WTC11 (cell line): Measurements from ENCODE around the gene TFB1M. TPM values are rescaled to one million over a fixed set of nuclear protein-coding genes. Genes with fewer than 3 reads are reported as not detected.

ENCODE experiments used
- ATAC-seq: fragments of 200-7000 bp; cut with Tn5 transposase; 2 replicates; pipeline ENCODE4 v1.10.0; 2021; ENCODE audit warnings: mild to moderate bottlenecking, moderate library complexity
- CTCF ChIA-PET: fragments of 300-600 bp; sonication (Branson Sonifier 250); formaldehyde crosslinking; loops from one replicate; lab custom pipeline; 2021; ENCODE audit warnings: antibody characterized with exemption; lab: Charles Lee
- POLR2A ChIA-PET: fragments of 350-600 bp; sonication (Branson Sonifier 250); formaldehyde crosslinking; loops from one replicate; lab custom pipeline; 2021; ENCODE audit warnings: antibody characterized with exemption; lab: Charles Lee
- DNase-seq: peaks from one replicate; pipeline ENCODE4 v3.0.0; 2021; ENCODE audit warnings: low spot score
- H3K27ac Mint-ChIP-seq: 2 replicates; pipeline ENCODE4 v1.8.0; 2021; ENCODE audit warnings: mixed read lengths
- H3K27me3 Mint-ChIP-seq: 2 replicates; pipeline ENCODE4 v1.8.0; 2021; ENCODE audit warnings: low read depth, mild to moderate bottlenecking, moderate library complexity, mixed read lengths
- H3K36me3 Mint-ChIP-seq: 2 replicates; pipeline ENCODE4 v1.8.0; 2021; ENCODE audit warnings: mixed read lengths
- H3K4me1 Mint-ChIP-seq: 2 replicates; pipeline ENCODE4 v1.8.0; 2022; ENCODE audit warnings: mixed read lengths
- H3K4me3 Mint-ChIP-seq: 2 replicates; pipeline ENCODE4 v1.8.0; 2021; ENCODE audit warnings: mild to moderate bottlenecking, moderate library complexity, mixed read lengths
- H3K9me3 Mint-ChIP-seq: 2 replicates; pipeline ENCODE4 v1.8.0; 2021; ENCODE audit warnings: mixed read lengths
- AFF4 ChIP-seq: sonication (generic); formaldehyde crosslinking; IDR thresholded peaks from 2 replicates; pipeline ENCODE4 v1.8.1; 2023; ENCODE audit warnings: mild to moderate bottlenecking, missing genetic modification reagents, borderline replicate concordance
- CDX4 ChIP-seq: fragments of 250-450 bp; sonication (Bioruptor Pico); IDR thresholded peaks from 2 replicates; pipeline ENCODE4 v1.9.0; 2021; ENCODE audit warnings: moderate library complexity, mild to moderate bottlenecking, inconsistent platforms, borderline replicate concordance
- E2F1 ChIP-seq: sonication (generic); formaldehyde crosslinking; IDR thresholded peaks from 2 replicates; pipeline ENCODE4 v1.8.0; 2022; ENCODE audit warnings: mild to moderate bottlenecking, missing genetic modification reagents
- E2F4 ChIP-seq: sonication (generic); formaldehyde crosslinking; IDR thresholded peaks from 2 replicates; pipeline ENCODE4 v1.8.1; 2022; ENCODE audit warnings: low read depth, mild to moderate bottlenecking, moderate library complexity, missing genetic modification reagents, borderline replicate concordance
- ELF4 ChIP-seq: sonication (generic); formaldehyde crosslinking; IDR thresholded peaks from 2 replicates; pipeline ENCODE4 v1.8.1; 2022; ENCODE audit warnings: low read depth, mild to moderate bottlenecking, moderate library complexity, missing genetic modification reagents
- ESRRA ChIP-seq: sonication (generic); formaldehyde crosslinking; IDR thresholded peaks from 2 replicates; pipeline ENCODE4 v1.8.1; 2022; ENCODE audit warnings: mild to moderate bottlenecking, missing genetic modification reagents, borderline replicate concordance
- FOXJ3 ChIP-seq: sonication (generic); formaldehyde crosslinking; IDR thresholded peaks from 2 replicates; pipeline ENCODE4 v1.9.0; 2021; ENCODE audit warnings: missing genetic modification reagents, mild to moderate bottlenecking, borderline replicate concordance
- GTF2I ChIP-seq: fragments of 250-450 bp; sonication (Bioruptor Pico); conservative IDR thresholded peaks from 2 replicates; pipeline ENCODE4 v1.4.0; 2021; ENCODE audit warnings: mild to moderate bottlenecking
- HMGA2 ChIP-seq: fragments of 250-450 bp; sonication (Bioruptor Pico); IDR thresholded peaks from 2 replicates; pipeline ENCODE4 v1.4.0; 2021; ENCODE audit warnings: mild to moderate bottlenecking, moderate library complexity
- JAZF1 ChIP-seq: fragments of 250-450 bp; sonication (Bioruptor Pico); IDR thresholded peaks from 2 replicates; pipeline ENCODE4 v1.9.0; 2021; ENCODE audit warnings: moderate library complexity, mild to moderate bottlenecking, inconsistent platforms
- PREB ChIP-seq: sonication (generic); formaldehyde crosslinking; IDR thresholded peaks from 2 replicates; pipeline ENCODE4 v1.8.1; 2022; ENCODE audit warnings: mild to moderate bottlenecking, missing genetic modification reagents, moderate library complexity, borderline replicate concordance
- SMAD3 ChIP-seq: sonication (generic); formaldehyde crosslinking; IDR thresholded peaks from 2 replicates; pipeline ENCODE4 v1.8.0; 2022; ENCODE audit warnings: missing genetic modification reagents, mild to moderate bottlenecking, borderline replicate concordance
- SMAD4 ChIP-seq: sonication (generic); formaldehyde crosslinking; IDR thresholded peaks from 2 replicates; pipeline ENCODE4 v1.8.0; 2022; ENCODE audit warnings: mild to moderate bottlenecking, missing genetic modification reagents
- TP53 ChIP-seq: sonication (generic); formaldehyde crosslinking; IDR thresholded peaks from 2 replicates; pipeline ENCODE4 v1.8.1; 2023; ENCODE audit warnings: mild to moderate bottlenecking, missing genetic modification reagents
- ZNF219 ChIP-seq: sonication (generic); formaldehyde crosslinking; IDR thresholded peaks from 2 replicates; pipeline ENCODE4 v1.8.0; 2023; ENCODE audit warnings: missing genetic modification reagents, mild to moderate bottlenecking, borderline replicate concordance
- ZNF263 ChIP-seq: sonication (generic); formaldehyde crosslinking; IDR thresholded peaks from 2 replicates; pipeline ENCODE4 v1.8.1; 2022; ENCODE audit warnings: low read depth, mild to moderate bottlenecking, moderate library complexity, missing genetic modification reagents
- ZNF423 ChIP-seq: fragments of 250-450 bp; sonication (Bioruptor Pico); IDR thresholded peaks from 2 replicates; pipeline ENCODE4 v2.1.2; 2022; ENCODE audit warnings: mild to moderate bottlenecking, moderate library complexity
- ZNF532 ChIP-seq: fragments of 250-450 bp; sonication (Bioruptor Pico); IDR thresholded peaks from 2 replicates; pipeline ENCODE4 v1.9.0; 2021; ENCODE audit warnings: mild to moderate bottlenecking, borderline replicate concordance
- ZNF671 ChIP-seq: fragments of 250-450 bp; sonication (Bioruptor Pico); IDR thresholded peaks from 2 replicates; pipeline ENCODE4 v1.8.0; 2021; ENCODE audit warnings: mild to moderate bottlenecking
- total RNA-seq: library from RNA; stranded (reverse); gene quantifications from 3 replicates; pipeline ENCODE4 v1.2.3, GENCODE V29; 2021

Gene TFB1M
- total RNA-seq, 1 experiment from 2014 or later = 41.8 TPM

- TF ChIP-seq SMAD4 (no peak), PREB (CRISPR knock-in tag) (no peak), E2F1 (no peak), ZNF532 (CRISPR knock-in tag) (no peak)
- TF ChIP-seq, all 79 proteins: peak for 0
These were observed 54.4 kb downstream of the TFB1M start (continued) for GRCh38 chr6:155259897-155260296.

GRCh38 chr6:155259204-155259603 lies 55.1 kb downstream of the TFB1M start:
- Mint-ChIP-seq H3K4me3 (no peak overlapping the region), H3K27ac (no peak overlapping the region), H3K4me1 (peaks cover 20% of the 10 kb centered on the region), H3K9me3 (no peaks in the 10 kb centered on the region), H3K27me3 (no peaks in the 10 kb centered on the region), H3K36me3 (peaks cover 51% of the 10 kb centered on the region)
- DNase-seq (no peak), ATAC-seq (no peak)
- POLR2A ChIA-PET = no interaction called here
- CTCF ChIA-PET = interaction anchor here (1.7 to 3.4 kb wide), 2 partner anchors 10 to 11 kb away, joined by 4 to 14 read pairs; no protein-coding TSS in a partner anchor
- TF ChIP-seq TP53 (CRISPR knock-in tag) (no peak), ZNF532 (CRISPR knock-in tag) (no peak), E2F4 (CRISPR knock-in tag) (no peak), HMGA2 (CRISPR knock-in tag) (no peak), ZNF263 (CRISPR knock-in tag) (no peak), ZNF423 (no peak), SMAD3 (no peak), FOXJ3 (CRISPR knock-in tag) (no peak), ESRRA (CRISPR knock-in tag) (no peak), CDX4 (CRISPR knock-in tag) (no peak), AFF4 (CRISPR knock-in tag) (no peak), JAZF1 (CRISPR knock-in tag) (no peak), ELF4 (CRISPR knock-in tag) (no peak), ZNF671 (CRISPR knock-in tag) (no peak), GTF2I (CRISPR knock-in tag) (no peak), ZNF219 (CRISPR knock-in tag) (no peak)
